ENCODE results near the gene PFDN6. TPM values are rescaled to one million over a fixed set of nuclear protein-coding genes. Genes with fewer than 3 reads are reported as not detected.

PFDN6 gene
- total and polyA plus RNA-seq, 9 of the 15 experiments (the other 6 are each of a cell fraction or from before 2014, with no cell fraction given): 6.8 to 475 (median 216) TPM

GRCh38 chr6:33279971-33280511, 9.4 kb upstream of the PFDN6 start (continued):
- TF ChIP-seq FOXK1 (CRISPR knock-in tag; IDR thresholded peaks at IDR 0.05; ENCODE audit: borderline replicate concordance): peak; percentile 71; the same call in 1 of the 2 replicates
- TF ChIP-seq ADNP (tag; IDR thresholded peaks at IDR 0.05): no peak
- no peak for TF ChIP-seq ZC3H4 (CRISPR knock-in tag; IDR thresholded peaks at IDR 0.05; ENCODE audit: borderline replicate concordance)
- TF ChIP-seq PRPF4 (IDR thresholded peaks at IDR 0.05; ENCODE audit: insufficient read depth, low read depth, low read length, poor library complexity, severe bottlenecking): no peak
- no peak for TF ChIP-seq CEBPB (tag; IDR thresholded peaks at IDR 0.05)
- peak in 1 of 2 experiments; percentile 76; a peak in 3 of 4 replicates for TF ChIP-seq RCOR1 (IDR thresholded peaks at IDR 0.05; ENCODE audit: borderline replicate concordance in 1 of 2, low read depth in 2 of 2, low read length in 2 of 2)
- TF ChIP-seq ARID1B (IDR thresholded peaks at IDR 0.05): no peak
- no peak for TF ChIP-seq ZNF133 (CRISPR knock-in tag; IDR thresholded peaks at IDR 0.05)
- TF ChIP-seq BRCA1 (IDR thresholded peaks at IDR 0.05): no peak
- no peak for TF ChIP-seq BRCA1 (CRISPR knock-in tag; IDR thresholded peaks at IDR 0.05)
- TF ChIP-seq SPI1 (IDR thresholded peaks at IDR 0.05; ENCODE audit: borderline replicate concordance, low read depth, low read length): peak; percentile 79; the same call in 1 of the 2 replicates
- TF ChIP-seq ZNF407 (IDR thresholded peaks at IDR 0.05; ENCODE audit: low read depth): no peak
- TF ChIP-seq SRSF3 (IDR thresholded peaks at IDR 0.05; ENCODE audit: insufficient read depth, low read length): no peak
- TF ChIP-seq CSDE1 (IDR thresholded peaks at IDR 0.05): no peak
- no peak for TF ChIP-seq MCM5 (IDR thresholded peaks at IDR 0.05; ENCODE audit: low read depth)
- TF ChIP-seq ZNF384 (IDR thresholded peaks at IDR 0.05; ENCODE audit: low read depth, low read length): peak; percentile 21; the same call in 1 of the 2 replicates
- TF ChIP-seq ZKSCAN8 (CRISPR knock-in tag; IDR thresholded peaks at IDR 0.05): no peak
- no peak for TF ChIP-seq PURB (CRISPR knock-in tag; IDR thresholded peaks at IDR 0.05; ENCODE audit: low read depth)
- TF ChIP-seq, protein P1, sequence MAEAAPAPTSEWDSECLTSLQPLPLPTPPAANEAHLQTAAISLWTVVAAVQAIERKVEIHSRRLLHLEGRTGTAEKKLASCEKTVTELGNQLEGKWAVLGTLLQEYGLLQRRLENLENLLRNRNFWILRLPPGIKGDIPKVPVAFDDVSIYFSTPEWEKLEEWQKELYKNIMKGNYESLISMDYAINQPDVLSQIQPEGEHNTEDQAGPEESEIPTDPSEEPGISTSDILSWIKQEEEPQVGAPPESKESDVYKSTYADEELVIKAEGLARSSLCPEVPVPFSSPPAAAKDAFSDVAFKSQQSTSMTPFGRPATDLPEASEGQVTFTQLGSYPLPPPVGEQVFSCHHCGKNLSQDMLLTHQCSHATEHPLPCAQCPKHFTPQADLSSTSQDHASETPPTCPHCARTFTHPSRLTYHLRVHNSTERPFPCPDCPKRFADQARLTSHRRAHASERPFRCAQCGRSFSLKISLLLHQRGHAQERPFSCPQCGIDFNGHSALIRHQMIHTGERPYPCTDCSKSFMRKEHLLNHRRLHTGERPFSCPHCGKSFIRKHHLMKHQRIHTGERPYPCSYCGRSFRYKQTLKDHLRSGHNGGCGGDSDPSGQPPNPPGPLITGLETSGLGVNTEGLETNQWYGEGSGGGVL (CRISPR knock-in tag; IDR thresholded peaks at IDR 0.05): no peak
- TF ChIP-seq HLTF (IDR thresholded peaks at IDR 0.05): no peak
- TF ChIP-seq ETS2 (tag; IDR thresholded peaks at IDR 0.05; ENCODE audit: borderline replicate concordance, poor library complexity, severe bottlenecking): no peak

Data from K562 (cell line).